HCT116 (cell line): ENCODE measurements around the gene HMGN5. TPM values are rescaled to one million over a fixed set of nuclear protein-coding genes. Genes with fewer than 3 reads are reported as not detected.

Experiments
- total RNA-seq: library from RNA; stranded (reverse); gene quantifications from one replicate; pipeline ENCODE4 v1.2.1, GENCODE V29; 2021; ENCODE audit not compliant: unreplicated experiment

Gene HMGN5
- total RNA-seq, 1 experiment from 2014 or later = 3.0 TPM

Other genes with a start within 250 kb of the HMGN5 start
- 32.4 TPM for gene SH3BGRL, start 189 bp upstream of the HMGN5 start, total RNA-seq